Retinal pigment epithelial cell (primary cell): Measurements from ENCODE around the gene ZFP91.

Source experiments
- DNase-seq: peaks from one replicate; pipeline ENCODE4 v3.0.0-alpha.2; 2010; ENCODE audit warnings: low read depth
- H3K4me3 ChIP-seq: 2 replicates; pipeline ENCODE4 v1.5.1; 2011; ENCODE audit warnings: mild to moderate bottlenecking, low read length, control low read depth, moderate library complexity
- TF ChIP-seq, protein P1 (sequence below): conservative IDR thresholded peaks from 2 replicates; pipeline ENCODE4 v1.5.1; 2011; ENCODE audit warnings: low read depth, low read length, control low read depth, inconsistent platforms

The ZFP91 gene

GRCh38 chr11:58649623-58650022, 70.8 kb downstream of the ZFP91 start:
- TF ChIP-seq, protein P1, sequence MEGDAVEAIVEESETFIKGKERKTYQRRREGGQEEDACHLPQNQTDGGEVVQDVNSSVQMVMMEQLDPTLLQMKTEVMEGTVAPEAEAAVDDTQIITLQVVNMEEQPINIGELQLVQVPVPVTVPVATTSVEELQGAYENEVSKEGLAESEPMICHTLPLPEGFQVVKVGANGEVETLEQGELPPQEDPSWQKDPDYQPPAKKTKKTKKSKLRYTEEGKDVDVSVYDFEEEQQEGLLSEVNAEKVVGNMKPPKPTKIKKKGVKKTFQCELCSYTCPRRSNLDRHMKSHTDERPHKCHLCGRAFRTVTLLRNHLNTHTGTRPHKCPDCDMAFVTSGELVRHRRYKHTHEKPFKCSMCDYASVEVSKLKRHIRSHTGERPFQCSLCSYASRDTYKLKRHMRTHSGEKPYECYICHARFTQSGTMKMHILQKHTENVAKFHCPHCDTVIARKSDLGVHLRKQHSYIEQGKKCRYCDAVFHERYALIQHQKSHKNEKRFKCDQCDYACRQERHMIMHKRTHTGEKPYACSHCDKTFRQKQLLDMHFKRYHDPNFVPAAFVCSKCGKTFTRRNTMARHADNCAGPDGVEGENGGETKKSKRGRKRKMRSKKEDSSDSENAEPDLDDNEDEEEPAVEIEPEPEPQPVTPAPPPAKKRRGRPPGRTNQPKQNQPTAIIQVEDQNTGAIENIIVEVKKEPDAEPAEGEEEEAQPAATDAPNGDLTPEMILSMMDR: no peak
- H3K4me3 ChIP-seq: no peak overlapping the region
- no peak for DNase-seq

- no peak overlapping the region for H3K4me3 ChIP-seq
- no peak for DNase-seq
- TF ChIP-seq, protein P1: no peak
These were observed 71.6 kb downstream of the ZFP91 start for GRCh38 chr11:58650496-58650895.

- DNase-seq: no peak
- TF ChIP-seq, protein P1: no peak
- H3K4me3 ChIP-seq: no peak overlapping the region
These were observed 73.9 kb downstream of the ZFP91 start for GRCh38 chr11:58652726-58653280.

DNA sequence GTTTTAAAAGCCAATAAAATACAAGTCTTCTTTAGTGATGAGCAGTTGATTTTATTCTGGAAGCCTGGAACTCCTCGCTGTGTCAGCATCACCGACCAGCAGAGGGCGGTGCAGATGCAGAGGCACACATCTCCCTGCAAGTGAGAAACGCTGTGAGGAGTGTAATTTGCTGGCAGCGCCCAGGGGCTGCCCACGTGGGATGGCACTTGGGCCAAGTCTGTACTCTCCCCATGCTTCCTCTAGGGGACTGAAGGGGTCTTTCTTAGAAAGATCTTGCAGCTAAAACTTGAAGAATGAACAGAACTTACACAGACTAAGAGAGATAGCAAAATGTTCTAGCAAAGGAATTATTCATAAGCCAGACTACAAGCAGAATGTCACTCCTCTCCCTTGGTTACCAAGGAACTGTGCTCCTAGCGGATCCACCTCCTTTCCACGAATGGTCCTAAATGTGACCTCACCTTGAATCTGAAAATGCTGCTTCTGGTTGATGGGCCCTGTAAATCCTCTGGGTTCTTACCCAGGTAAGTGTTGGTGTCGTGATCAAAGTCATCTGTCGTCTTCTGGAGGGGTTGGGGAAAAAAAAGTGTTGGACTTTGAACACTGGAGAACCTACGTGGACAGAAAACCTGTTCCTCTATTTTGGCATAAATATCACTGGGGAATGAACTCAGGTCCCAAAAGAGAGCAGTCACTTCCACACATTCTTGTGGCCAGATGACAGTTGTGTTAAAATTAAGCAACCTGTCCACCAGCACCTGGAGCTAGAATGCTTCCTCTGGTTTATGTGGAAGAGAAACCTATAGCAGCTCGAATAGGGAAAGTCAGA, 75.4 kb downstream of the ZFP91 start:
- peak; percentile 39 for DNase-seq
- TF ChIP-seq, protein P1: peak; percentile 98
- H3K4me3 ChIP-seq: no peak overlapping the region

DNA sequence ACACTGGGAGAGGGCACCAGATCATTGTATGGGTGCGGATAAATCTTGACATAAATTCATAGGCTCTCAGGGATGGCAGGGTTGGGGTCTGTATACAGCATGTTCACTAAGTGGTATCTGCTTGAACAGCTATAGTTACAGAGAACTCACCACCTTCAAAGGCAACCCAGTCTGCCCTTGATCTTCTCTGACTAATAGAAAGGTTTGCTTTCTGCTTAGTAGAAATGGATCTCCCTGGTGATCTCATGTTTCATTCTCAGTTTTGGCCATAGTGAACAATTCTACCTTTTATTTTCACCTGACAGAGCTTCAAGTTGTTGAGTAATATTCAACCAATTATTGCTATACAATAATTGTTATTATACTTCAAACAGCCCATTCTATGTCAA, 76.0 kb downstream of the ZFP91 start:
- DNase-seq: no peak
- H3K4me3 ChIP-seq: no peak overlapping the region
- TF ChIP-seq, protein P1: no peak

DNA sequence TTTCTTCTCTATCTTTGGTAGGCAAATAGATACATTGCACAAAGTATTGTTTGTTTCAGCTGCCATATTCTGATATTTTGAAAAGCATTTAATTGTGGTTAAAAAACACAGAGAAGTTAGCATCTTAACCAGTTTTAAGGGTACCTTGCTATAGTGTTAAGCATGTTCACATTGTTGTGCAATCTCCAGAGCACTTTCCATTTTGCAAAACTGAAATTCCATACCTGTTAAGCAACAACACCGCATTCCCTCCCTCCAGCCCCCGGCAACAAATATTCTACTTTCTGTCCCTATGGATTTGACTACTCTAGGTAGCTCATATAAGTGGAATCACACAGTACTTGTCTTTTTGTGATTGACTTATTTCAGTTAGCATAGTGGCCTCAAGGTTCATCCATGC, 77.5 kb downstream of the ZFP91 start:
- DNase-seq: no peak
- H3K4me3 ChIP-seq: no peak overlapping the region
- TF ChIP-seq, protein P1: no peak

DNA sequence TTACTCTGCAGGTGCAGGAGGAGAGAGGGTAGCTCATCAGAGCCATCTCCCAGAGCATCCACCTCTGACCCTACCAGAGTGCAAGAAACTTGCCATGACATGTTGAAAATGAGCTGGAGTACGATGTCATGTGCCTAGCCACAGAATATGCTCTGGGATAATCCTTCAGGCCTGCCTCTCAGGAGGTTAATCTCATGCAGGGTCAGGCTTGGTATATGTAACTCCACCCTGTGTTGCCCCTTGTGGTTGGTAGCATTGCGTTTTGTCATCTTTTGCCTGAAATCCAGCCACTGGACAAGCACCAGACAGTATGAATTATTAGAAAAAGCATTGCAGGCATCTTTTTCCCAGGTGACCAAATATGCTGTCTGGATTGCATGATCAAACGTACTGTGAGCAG, 79.8 kb downstream of the ZFP91 start:
- peak; percentile 35 for DNase-seq
- TF ChIP-seq, protein P1: peak; percentile 15
- no peak overlapping the region for H3K4me3 ChIP-seq
